ENCODE data around the gene KIAA0753.

- TF ChIP-seq EZH2phosphoT487 (IDR thresholded peaks at IDR 0.05; ENCODE audit: borderline replicate concordance, low read length) (no peak), CTCF (IDR thresholded peaks at IDR 0.05; ENCODE audit: low read depth, low read length, poor library complexity, severe bottlenecking) (no peak)
Observed at GRCh38 chr17:6547336-6547735, 93.2 kb downstream of the KIAA0753 start.
